ENCODE measurements around the gene TOMM5.

Gene TOMM5

GRCh38 chr9:37592108-37592951 is at the start of gene TOMM5:
TSS of gene TOMM5 (minus strand) at chr9:37592597. CDS start at chr9:37592532, 65 bp downstream.
- peak; percentile 28 for FAIRE-seq

- FAIRE-seq = no peak
Measured at GRCh38 chr9:37641331-37641730, 48.9 kb upstream of the TOMM5 start.

GRCh38 chr9:37640246-37640645 is 47.8 kb upstream of the TOMM5 start:
- FAIRE-seq = no peak

GRCh38 chr9:37639841-37640240 is 47.4 kb upstream of the TOMM5 start:
- FAIRE-seq = no peak

GRCh38 chr9:37639109-37639762 is 46.8 kb upstream of the TOMM5 start:
- FAIRE-seq = no peak

- FAIRE-seq = no peak
Measured at GRCh38 chr9:37636511-37637448, 44.4 kb upstream of the TOMM5 start.

GRCh38 chr9:37635808-37636207 is 43.4 kb upstream of the TOMM5 start:
- FAIRE-seq = no peak

GRCh38 chr9:37632479-37632878 is 40.1 kb upstream of the TOMM5 start:
- no peak for FAIRE-seq

GRCh38 chr9:37626708-37627292 is 34.4 kb upstream of the TOMM5 start:
- FAIRE-seq = no peak

- no peak for FAIRE-seq
Measured at GRCh38 chr9:37625758-37626147, 33.4 kb upstream of the TOMM5 start.

- FAIRE-seq = no peak
Measured at GRCh38 chr9:37625036-37625757, 32.8 kb upstream of the TOMM5 start.

- no peak for FAIRE-seq
Measured at GRCh38 chr9:37624073-37624472, 31.7 kb upstream of the TOMM5 start.

GRCh38 chr9:37623267-37623666 is 30.9 kb upstream of the TOMM5 start:
- FAIRE-seq = no peak

GRCh38 chr9:37622462-37622861 is 30.1 kb upstream of the TOMM5 start:
- FAIRE-seq = no peak

GRCh38 chr9:37621273-37622121 is 29.1 kb upstream of the TOMM5 start:
- FAIRE-seq = no peak

- no peak for FAIRE-seq
Measured at GRCh38 chr9:37620396-37620795, 28.0 kb upstream of the TOMM5 start.

- no peak for FAIRE-seq
Measured at GRCh38 chr9:37619806-37620205, 27.4 kb upstream of the TOMM5 start.

GRCh38 chr9:37618817-37619216 is 26.4 kb upstream of the TOMM5 start:
- no peak for FAIRE-seq

GRCh38 chr9:37617832-37618231 is 25.4 kb upstream of the TOMM5 start:
- no peak for FAIRE-seq

GRCh38 chr9:37617161-37617560 is 24.8 kb upstream of the TOMM5 start:
- FAIRE-seq = no peak

GRCh38 chr9:37611961-37612360 is 19.6 kb upstream of the TOMM5 start:
- no peak for FAIRE-seq
